Limb (tissue), 2 donors: Measurements from ENCODE around the gene CD44.
A peak's percentile ranks its signal among the peaks of the same experiment; 100 is the strongest.
"Not testable (repeated sequence)": the region's sequence is repeated elsewhere in the genome, so short reads cannot be mapped to it uniquely, and the experiment has no call there.

Experiments
- DNase-seq, 2 donors: peaks; one replicate each; pipeline ENCODE4 v3.0.0-alpha.2; 2016; ENCODE audit errors: extremely low spot score in 2 of 2

The CD44 gene

DNA sequence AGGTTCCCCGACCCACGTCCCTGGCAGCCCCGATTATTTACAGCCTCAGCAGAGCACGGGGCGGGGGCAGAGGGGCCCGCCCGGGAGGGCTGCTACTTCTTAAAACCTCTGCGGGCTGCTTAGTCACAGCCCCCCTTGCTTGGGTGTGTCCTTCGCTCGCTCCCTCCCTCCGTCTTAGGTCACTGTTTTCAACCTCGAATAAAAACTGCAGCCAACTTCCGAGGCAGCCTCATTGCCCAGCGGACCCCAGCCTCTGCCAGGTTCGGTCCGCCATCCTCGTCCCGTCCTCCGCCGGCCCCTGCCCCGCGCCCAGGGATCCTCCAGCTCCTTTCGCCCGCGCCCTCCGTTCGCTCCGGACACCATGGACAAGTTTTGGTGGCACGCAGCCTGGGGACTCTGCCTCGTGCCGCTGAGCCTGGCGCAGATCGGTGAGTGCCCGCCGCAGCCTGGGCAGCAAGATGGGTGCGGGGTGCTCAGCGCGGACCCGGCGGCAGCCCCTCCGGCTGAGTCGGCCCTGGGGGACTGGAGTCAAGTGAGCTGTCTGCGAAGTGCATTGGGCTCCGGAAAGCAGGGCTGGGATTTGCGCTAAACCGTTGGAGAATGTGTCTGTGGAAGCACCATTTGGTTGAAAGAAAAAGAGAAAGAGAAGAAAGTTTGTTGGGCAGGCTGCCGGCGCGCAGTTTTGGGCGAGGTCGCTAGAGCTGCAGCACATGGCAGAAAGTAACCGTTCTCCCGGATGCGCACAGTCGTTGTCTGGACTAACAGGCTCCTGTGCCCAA, at the start of gene CD44:
Gene CD44 (plus strand): TSS at position 229 of the 779 bp plus-strand sequence. CDS start 133 bp downstream, at position 362.
- peak; percentile 75 to 80 for DNase-seq

DNA sequence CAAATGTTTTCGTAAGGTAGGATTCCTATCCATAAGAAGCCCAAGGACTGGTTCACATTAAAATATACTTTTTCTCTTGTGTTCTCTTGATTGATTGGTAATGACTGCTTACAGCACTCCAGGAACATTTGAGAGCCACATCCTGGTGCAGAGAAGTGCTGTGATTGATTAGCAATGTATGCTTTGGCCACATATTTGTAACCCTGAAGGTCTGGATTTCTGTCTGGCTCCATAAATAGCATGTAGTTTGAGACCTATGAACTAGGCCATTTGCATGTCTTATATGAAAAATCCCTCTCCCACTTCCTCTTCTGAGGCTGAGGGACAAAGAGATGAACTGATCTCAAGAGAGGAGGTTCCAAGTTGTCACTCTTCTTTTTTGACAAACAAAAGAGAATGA, 49.3 kb upstream of the CD44 start:
- DNase-seq = no peak

DNA sequence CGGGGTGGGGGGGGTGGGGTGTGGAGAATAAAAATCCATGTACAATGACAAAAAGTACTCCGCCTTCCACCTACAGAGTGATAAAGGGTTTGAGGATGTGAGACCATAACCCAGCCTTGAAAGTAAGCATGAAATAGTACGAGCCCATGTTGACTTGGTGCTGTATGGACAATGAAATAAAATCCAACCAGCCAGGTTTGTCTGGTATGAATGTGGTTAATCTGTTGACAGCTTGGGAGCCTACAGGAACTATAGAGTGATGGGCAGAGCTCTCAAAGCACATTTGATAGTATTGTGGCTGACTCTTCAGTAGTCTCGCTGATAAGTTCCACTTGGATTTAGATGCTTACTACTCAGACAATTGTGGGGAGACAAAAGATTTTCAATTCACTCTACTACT, 48.8 kb upstream of the CD44 start:
- DNase-seq = no peak

DNA sequence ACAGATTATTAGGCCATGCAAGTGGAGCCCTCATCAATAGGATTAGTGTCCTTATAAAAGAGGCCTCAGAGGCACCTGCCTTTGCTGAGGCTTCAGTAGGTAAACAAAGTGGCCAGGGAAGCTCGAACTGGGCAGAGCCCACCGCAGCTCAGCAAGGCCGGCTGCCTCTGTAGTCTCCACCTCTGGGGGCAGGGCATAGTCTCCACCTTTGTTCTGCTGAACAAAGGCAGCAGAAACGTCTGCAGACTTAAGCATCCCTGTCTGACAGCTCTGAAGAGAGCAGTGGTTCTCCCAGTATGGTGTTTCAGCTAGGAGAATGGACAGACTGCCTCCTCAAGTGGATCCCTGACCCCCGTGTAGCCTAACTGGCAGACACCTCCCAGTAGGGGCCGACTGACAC, 48.0 kb upstream of the CD44 start:
- DNase-seq = not testable (repeated sequence)

DNA sequence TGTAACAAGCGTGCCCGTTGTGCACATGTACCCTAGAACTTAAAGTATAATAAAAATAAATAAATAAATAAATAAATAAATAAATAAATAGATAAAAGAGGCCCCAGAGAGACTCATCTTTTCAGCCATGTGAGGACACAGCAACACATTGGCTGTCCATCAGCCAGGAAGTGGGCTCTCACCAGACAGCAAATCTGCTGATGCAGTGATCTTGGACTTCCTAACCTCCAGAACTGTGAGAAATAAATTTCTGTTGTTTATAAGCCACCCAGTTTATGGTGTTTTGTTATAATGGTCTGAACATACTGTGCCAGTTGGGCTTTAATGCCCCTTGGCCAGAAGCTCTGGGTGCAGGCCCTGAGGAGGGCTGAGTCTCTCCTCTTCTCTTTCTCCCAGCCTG, 42.2 kb upstream of the CD44 start:
- DNase-seq = no peak

DNA sequence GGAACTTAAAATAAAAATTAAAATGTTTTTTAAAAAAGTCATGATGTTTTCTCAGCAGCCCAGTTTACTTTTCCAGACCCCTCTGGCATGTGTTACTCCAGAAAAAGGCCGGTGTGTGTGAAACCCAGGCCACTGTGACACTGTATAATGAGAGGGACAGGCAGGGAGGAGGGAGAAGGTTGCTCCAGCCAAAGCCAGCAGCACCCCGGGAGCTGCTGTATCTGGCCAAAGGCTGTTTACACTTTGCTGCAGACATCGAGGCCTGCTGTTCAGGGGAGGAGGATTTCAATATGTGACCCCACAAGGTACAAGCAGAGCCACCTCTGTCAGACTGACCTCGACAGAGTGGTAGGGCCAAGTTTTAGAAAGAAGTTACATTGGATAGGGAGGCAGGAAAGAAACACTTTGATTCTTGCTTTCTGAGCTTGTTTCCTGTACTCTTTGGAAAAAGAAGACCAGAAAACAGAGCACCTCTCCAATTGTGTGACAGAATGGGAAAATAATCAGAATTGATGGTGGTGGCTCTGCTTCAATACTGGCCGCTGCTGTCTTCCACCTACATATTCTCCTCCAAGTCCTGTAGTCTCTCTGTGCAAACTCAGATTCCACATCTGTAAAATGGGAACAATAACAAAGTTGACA, 41.0 kb upstream of the CD44 start:
- DNase-seq = no peak

DNA sequence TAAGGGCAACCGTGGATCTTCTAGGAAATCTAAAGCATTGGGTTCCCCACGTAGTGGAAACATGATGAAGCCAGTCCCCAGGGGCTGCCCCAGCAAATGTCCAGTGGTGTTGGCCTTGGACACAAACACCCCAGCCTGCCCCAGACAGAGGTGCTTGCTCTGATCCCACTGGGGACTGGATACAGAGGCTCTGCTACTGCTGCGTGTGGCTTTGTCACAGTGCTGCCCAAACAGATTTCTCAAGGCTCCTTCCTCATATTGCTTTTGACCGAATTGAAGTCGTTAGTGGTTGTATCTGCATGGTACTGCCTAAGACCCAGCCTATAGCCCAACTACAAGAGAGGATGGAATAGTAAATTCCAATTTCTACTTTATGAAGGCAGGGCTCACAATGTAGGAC, 40.1 kb upstream of the CD44 start:
- DNase-seq = no peak

DNA sequence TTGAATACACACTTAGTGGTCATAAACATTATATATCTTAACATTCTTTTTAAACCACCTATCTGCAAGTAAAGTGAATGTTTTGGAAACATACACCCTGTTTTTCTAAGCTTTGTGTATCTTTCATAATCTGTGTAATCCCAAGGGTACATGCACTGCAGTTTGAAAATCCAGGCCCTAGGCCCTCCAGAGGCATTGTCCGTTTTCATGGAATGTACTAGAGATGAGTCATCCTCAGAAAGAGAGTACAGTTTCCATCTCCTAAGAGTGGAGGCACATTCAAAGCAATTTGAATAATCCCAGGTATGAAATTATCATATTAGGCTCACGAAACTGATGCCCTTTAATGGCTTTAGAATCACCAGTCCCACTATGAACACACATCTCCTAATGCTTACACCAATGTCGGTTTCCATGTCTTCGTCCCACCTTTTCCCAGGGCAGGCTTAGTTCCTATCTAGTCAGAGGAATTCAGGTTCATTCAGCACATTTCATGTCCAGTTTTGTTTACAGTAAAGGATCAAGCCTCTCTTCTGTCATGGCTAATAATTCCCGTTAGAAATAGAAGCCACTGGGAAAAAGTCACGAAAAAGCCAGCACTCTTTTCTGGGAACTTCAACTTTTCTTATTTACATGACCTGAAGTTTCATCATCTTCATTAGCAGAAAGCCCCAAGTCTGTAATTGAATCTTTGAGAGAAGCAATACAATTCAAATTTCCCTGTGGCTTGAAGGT, 39.5 kb upstream of the CD44 start:
- DNase-seq = no peak

DNA sequence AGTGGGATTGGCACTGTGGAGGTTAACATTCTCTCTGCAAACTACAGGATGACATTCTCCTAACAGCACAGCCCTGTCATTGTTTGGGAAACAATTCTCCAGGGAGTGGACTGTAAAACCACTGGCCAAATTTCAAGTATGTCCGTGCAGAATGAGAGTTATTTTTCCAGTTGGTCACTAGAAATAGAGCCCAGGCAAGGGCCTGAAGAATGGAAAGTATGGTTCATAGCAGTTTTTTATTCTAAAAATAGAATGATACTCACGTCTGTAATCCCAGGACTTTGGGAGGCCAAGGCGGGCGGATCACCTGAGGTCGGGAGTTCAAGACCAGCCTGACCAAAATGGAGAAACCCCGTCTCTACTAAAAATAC, 39.0 kb upstream of the CD44 start:
- peak in 1 of 2 donors; percentile 67 for DNase-seq

DNA sequence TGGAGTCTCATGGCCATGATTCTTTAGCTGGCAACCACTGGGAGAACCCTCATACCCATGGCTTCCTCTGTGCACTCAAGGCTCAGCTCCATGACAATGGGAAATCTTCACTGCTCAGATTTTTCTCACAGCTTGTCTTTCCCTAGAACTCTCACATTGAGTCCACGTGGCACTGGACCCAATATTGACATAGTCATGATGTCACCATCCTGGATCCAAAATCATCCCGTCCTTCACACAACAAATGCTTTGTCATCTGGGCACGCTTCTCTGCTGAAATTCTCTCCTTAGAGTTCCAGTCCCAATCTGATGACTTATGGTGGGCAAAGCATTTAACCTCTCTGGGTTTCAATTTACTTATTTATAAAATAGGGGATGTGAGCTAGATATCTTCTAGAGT, 37.7 kb upstream of the CD44 start:
- DNase-seq = no peak

DNA sequence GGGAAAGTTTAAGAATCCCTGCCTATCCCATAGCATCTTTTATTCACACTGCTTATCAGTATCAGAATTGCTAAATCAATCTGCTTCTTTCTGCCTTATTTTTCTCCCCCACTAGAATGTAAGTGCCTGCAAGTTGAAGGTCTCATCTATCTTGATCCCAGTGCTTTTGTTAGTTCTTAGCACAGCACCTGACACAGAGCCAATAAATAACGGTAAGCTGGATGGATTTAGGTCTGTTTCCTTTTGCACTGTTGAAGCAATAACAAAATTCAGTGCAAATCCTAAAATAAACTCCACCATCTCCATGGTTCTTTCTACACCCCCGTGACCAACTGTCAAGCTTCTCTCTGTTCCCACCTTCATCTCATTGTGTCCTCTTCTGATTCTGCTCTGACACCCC, 36.7 kb upstream of the CD44 start:
- DNase-seq = no peak

DNA sequence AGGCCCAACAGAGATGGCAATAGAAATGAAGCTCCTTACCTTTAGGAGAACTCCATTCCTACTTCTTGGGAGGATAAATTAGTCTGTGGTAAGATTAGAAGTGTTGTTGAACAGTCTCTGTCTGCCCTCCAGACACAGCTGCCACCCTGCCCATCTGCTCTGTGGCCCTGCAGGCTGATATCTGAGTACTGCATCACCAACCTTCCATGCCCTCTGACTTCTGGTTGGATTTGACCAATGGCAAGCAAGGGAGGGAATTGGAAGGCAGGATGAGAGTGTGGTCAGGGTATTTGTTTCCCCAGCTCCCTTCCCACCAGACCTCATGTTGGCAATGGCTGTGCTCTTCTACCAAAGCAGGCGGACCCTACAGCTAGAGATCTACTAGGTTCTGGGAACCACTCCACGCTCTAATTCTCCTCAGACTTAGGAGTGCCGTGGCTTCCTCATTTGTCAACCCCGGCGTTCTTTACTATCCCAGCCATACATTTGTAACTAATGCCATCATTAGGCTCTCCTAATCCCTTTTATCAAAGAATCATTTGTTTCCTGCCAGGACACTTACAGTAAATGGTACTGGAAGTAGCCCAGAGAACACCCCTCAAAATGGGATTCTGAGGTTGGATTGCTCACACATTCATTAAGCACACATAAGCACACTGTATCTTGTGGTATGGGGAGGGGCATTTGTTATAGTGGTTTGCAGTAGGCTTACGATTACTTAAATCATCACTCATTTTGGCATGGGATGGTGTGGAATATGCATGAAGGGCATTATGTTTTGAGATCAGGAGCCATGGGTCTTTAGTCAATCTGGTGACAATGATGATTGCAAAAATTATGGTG, 35.4 kb upstream of the CD44 start:
- DNase-seq = no peak

DNA sequence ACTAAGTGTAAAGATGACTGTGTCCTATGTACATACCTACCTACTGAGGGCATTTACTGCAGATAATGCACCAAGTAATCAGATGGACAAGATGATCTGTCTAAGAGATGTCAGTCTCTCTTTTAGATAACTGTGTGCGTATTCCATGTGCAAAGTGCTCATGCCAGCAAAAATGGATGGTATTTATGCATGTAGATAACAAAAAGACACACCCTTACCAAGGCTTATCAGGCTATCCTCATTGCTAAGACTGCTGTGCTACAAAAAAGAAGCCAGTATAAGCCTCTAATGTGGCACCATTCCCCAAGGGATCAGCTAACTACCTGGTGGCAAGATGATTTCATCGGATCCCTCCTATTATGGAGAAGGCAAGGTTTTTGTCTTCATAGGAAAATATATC, 34.3 kb upstream of the CD44 start:
- DNase-seq = no peak

DNA sequence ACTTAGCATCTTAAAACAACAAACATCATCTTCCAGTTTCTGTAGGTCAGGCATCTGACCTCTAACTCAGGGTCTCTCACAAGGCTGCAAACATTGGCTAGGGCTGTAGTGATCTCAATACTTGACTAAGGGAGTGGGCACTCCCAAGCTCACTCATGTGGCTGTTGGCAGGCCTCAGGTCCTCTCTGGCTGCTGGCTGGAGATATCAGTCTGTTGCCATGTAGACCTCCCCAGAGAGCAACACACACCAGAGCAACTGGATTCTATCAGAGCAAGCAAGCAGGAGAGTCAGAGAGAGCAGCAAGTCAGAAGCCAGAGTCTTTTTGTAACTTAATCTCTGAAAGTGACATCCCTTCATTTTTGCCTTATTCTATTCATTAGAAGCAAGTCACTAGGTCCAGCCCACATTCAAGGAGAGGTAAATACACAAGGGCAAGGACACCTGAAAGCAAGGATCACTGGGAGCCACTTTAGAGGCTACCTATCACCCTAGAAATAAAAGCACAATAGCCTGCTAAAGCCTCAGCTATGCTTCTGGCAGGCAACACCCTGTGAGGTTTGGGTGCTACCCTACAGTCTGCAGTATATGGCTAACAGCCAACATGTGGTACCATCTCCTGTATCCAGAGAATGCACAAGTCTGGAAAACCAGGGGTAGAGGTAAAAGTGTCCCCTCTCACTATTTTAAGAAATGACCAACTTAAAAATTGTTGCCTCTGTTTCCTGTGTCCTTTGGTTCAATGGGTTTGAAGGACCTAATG, 33.5 kb upstream of the CD44 start:
- DNase-seq = no peak

DNA sequence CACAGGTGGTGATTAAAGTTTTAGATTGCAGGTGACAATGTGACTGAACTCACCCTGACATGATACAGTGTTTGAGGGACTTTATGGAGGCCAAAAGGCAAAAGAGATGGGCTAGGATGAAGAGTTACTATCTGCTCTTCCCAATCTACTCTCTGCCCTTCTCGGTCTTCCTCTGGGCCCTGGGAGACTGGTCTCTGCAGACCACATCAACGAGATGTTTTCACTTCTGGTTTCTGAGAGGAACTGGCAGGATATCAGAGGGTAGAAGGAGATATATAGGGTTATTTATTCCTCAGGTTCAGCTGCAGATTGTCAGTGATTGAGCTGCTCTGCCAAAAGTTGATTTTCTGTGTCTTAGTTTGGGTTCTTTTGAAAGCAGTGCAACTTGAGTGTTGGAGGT, 32.4 kb upstream of the CD44 start:
- no peak for DNase-seq

DNA sequence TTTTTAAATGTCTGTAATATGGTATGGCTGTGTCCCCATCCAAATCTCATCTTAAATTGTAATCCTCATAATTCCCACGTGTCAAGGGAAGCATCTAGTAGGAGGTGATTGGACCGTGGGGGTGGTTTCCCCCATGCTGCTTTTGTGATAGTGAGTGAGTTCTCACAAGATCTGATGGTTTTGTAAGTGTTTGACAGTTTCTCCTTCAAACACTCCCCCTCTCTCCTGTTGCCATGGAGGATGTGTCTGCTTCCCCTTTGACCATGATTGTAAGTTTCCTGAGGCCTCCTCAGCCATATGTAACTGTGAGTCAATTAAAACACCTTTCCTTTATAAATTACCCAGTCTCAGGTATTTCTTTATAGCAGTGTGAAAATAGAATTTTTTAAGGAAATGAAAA, 31.1 kb upstream of the CD44 start:
- no peak for DNase-seq

DNA sequence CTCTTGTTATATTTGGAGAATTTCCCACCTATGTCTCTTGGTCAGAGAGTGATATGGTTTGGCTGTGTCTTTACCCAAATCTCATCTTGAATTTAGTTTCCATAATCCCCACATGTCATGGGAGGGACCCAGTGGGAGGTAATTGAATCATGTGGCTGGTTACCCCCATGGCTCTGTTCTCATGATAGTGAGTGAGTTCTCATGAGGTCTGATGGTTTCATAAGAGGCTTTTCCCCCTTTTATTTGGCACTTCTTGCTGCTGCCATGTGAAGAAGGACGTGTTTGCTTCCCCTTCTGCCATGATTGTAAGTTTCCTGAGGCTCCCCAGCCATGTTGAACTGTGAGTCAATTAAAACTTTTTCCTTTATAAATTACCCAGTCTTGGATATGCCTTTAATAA, 30.6 kb upstream of the CD44 start:
- not testable (repeated sequence) for DNase-seq

DNA sequence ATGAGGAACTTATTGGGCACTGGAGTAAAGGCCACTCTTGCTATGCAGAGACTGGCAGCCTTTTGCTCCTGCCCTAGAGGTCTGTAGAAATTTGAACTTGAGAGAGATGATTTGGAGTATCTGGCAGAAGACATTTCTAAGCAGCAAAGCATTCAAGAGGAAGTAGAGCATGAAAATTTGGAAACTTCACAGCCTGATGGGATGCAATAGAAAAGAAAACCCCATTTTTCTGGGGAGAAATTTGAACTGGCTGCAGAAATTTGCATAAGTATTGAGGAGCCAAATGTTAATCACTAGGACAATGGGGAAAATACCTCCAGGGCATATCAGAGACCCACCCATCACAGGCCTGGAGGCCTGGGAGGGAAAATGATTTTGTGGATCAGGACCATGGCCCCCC, 29.9 kb upstream of the CD44 start:
- no peak for DNase-seq

DNA sequence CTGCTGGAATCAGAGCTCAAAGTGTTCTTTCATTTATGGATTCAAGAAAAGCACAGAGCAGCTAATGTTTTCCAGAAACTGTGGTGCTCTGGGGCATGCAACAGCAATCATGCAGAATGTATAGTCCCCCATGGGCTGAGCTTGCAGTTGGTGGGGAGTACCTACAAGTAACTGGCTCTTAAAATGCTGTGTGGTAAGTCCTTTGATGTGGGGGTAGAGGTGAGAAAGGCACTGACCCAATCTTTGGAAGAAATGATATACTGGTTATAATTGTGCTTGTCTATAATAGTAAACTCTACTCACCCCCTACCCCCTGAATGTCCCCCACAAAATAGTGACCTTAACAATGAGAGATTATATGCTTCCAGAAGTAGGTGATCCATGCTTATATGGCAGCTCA, 29.1 kb upstream of the CD44 start:
- DNase-seq = no peak

DNA sequence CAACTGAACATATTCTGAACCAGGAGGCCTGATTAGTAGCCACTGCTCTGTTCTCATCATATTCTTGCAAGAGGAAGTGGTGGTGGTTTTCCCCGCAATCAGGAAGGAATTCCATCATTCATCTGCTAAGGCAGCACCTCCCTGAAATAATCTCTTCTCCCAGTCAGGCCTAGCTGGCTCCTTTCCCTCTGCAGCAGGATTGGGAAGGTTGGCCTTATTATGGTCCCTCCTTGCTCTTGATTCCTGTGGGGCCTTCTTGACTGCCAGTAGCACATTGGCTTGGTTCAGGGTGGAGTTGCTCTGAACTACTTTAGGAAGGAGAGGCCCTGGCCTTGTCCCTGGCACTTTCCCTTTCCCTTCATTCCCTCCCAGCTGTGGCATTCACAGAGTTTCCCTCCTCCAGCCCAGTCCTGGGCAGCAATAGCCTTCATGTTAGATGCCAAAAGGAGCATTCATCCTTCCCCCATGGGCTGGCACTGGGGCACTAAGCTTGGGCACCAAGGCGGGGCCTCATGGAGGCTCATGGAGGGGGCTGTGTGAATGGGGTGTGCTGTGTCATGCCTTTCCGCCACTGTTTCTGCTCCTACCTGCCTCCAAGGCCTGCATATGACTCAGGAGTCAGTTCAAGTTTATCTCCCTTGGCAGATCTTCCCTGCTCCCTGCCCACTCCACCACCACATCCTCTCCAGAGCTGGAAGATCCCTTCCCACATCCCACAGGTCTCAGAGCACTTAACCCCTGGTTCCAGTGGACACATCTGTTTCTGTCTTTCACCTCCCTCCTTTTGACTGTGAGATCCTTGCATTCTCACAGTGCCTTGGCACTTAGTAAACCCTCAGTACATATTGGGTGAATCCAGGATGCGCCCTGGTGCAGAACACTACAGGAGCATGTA, 27.6 kb upstream of the CD44 start:
- DNase-seq = no peak
